Mucosa of gallbladder (tissue), 1 donor: ENCODE results near the gene PLEKHF1. TPM values are rescaled to one million over a fixed set of nuclear protein-coding genes. Genes with fewer than 3 reads are reported as not detected.
A peak's percentile ranks its signal among the peaks of the same experiment; 100 is the strongest.

Experiments used
- DNase-seq: peaks from one replicate; pipeline ENCODE4 v3.0.0-alpha.2; 2020; ENCODE audit warnings: low spot score
- total RNA-seq: library from RNA; stranded (reverse); gene quantifications from one replicate; pipeline ENCODE4 v1.2.1, GENCODE V29; 2021
- donor health status: DM: no; HTN: no; CAD: no.

PLEKHF1 gene
- total RNA-seq, 1 donor from 2014 or later = 15.7 TPM

- DNase-seq = peak; percentile 63
Observed at GRCh38 chr19:29678484-29679106, 13.3 kb downstream of the PLEKHF1 start.

GRCh38 chr19:29679598-29680210, 14.4 kb downstream of the PLEKHF1 start:
- no peak for DNase-seq

GRCh38 chr19:29680447-29680846, 15.2 kb downstream of the PLEKHF1 start:
- DNase-seq = peak; percentile 54

- no peak for DNase-seq
Observed at GRCh38 chr19:29680937-29681336, 15.7 kb downstream of the PLEKHF1 start.

- DNase-seq = peak; percentile 48
Observed at GRCh38 chr19:29681422-29682235, 16.4 kb downstream of the PLEKHF1 start.

GRCh38 chr19:29682236-29682895, 17.1 kb downstream of the PLEKHF1 start:
- no peak for DNase-seq

- no peak for DNase-seq
Observed at GRCh38 chr19:29683009-29683408, 17.7 kb downstream of the PLEKHF1 start.

GRCh38 chr19:29685326-29685725, 20.1 kb downstream of the PLEKHF1 start:
- no peak for DNase-seq

- DNase-seq = no peak
Observed at GRCh38 chr19:29686285-29686805, 21.1 kb downstream of the PLEKHF1 start.

GRCh38 chr19:29687244-29687896, 22.1 kb downstream of the PLEKHF1 start:
- no peak for DNase-seq

GRCh38 chr19:29687897-29688728, 22.9 kb downstream of the PLEKHF1 start:
- no peak for DNase-seq

- DNase-seq = no peak
Observed at GRCh38 chr19:29690842-29691241, 25.6 kb downstream of the PLEKHF1 start.

GRCh38 chr19:29694161-29694560, 28.9 kb downstream of the PLEKHF1 start:
- DNase-seq = no peak

GRCh38 chr19:29694669-29695627, 29.7 kb downstream of the PLEKHF1 start:
- peak; percentile 85 for DNase-seq

- DNase-seq = no peak
Observed at GRCh38 chr19:29695765-29696564, 30.7 kb downstream of the PLEKHF1 start.

GRCh38 chr19:29696565-29696846, 31.2 kb downstream of the PLEKHF1 start:
- DNase-seq = no peak

GRCh38 chr19:29697523-29698261, 32.4 kb downstream of the PLEKHF1 start:
- DNase-seq = no peak

- DNase-seq = no peak
Observed at GRCh38 chr19:29699861-29700260, 34.6 kb downstream of the PLEKHF1 start.
